Measurements from ENCODE around the gene DMXL1. TPM values are rescaled to one million over a fixed set of nuclear protein-coding genes. Genes with fewer than 3 reads are reported as not detected.

The DMXL1 gene
- total and polyA plus RNA-seq, 2 experiments from 2014 or later = 28.4 to 41.7 TPM

DNA sequence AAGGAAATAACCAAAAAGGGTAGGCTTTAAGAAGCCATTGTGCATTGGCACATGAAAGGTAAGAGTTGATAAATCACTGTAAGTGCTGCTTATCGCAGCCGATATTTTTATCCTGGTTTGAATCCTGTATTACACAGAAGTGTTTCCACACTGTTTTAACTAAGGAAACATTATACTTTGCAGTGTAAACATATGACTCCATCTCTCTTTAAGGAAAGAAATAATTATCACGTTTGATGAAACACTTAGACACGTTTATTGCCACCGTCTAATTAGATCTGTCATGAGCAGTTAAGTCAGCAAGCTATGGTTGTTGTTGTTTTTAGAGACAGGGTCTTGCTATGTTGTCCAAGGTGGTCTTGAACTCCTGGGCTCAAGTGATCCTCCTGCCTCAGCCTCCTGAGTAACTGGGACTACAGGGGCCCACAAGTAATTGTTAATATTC lies 199.3 kb downstream of the DMXL1 start:
- DNase-seq (ENCODE audit: low spot score) = no peak
- Histone ChIP-seq H3F3A (replicated peaks; ENCODE audit: low read depth) (no peaks in the 10 kb centered on the region), H2AFZ (no peak overlapping the region), H4K20me1 (replicated peaks; ENCODE audit: insufficient read depth) (no peaks in the 10 kb centered on the region), H3K4me2 (peak overlapping the region; percentile 94; the same call in 1 of the 2 replicates), H3K36me3 (ENCODE audit: insufficient read depth) (no peaks in the 10 kb centered on the region), H3K4me3 (peak overlapping the region; percentile 74; the same call in 1 of the 2 replicates), H3K79me2 (replicated peaks; ENCODE audit: insufficient read depth) (no peaks in the 10 kb centered on the region; the same call in 1 of the 2 replicates), H3K4me1 (ENCODE audit: insufficient read depth) (0 out of 2 replicates have a peak, but pooled peaks cover 13% of the 10 kb centered on the region), H3K9me2 (ENCODE audit: insufficient read depth) (no peaks in the 10 kb centered on the region), H3K27me3 (ENCODE audit: insufficient read depth) (peaks cover 13% of the 10 kb centered on the region), H3K27ac (ENCODE audit: low read depth) (no peak overlapping the region)
- Mint-ChIP-seq H3K27ac (no peak overlapping the region), H3K4me3 (peak overlapping the region; percentile 85; the same call in 2 of the 3 replicates), H3K36me3 (ENCODE audit: low read depth) (no peaks in the 10 kb centered on the region), H3K9me3 (no peaks in the 10 kb centered on the region), H3K27me3 (ENCODE audit: insufficient read depth, low read depth, poor library complexity) (peaks cover 14% of the 10 kb centered on the region), H3K4me1 (peaks cover 30% of the 10 kb centered on the region)
- ATAC-seq = no peak
- TF ChIP-seq STAT1 (IDR thresholded peaks at IDR 0.05; ENCODE audit: unreplicated experiment) = no peak
- TF ChIP-seq EZH2 (IDR thresholded peaks at IDR 0.05; ENCODE audit: low read depth, unreplicated experiment) = no peak
- no peak for TF ChIP-seq EZH2phosphoT487 (IDR thresholded peaks at IDR 0.05; ENCODE audit: unreplicated experiment)

DNA sequence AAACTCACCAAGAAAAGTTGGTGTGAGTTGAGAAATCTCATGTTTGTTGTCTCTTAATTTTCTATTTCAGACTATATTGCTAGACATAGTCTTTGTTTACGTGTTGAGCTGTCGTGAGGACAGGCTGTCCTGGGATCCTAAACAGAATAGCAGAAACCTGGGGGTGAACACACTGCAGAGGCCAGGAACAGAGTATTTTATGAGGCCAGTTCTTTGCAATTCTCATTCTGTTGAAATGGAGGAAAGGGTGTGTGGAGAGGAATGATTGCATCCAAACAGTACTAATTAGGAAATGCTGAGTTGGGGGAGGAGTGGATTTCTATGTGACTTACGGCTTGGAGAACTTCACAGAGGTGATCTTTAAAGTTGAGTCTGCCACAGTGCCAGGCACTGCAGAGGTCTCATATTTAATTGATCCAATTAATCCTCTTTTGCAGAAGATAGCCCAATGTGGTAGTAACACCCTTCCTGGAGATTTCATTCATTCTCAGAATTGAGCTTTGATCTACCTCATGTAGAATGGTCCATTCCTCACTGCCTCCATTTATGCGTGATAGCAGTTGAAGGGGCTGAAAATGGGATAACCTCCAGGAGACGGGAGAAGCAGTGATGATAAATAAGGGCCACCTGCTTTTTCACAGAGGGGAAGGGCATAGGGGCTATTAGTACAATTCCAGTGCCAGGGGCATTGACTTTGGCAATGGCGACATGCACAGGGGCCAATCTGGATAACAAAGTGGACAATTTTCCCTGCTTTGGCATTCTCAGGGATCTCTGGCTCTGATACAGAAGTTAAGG lies 200.3 kb downstream of the DMXL1 start:
- TF ChIP-seq JUNB (IDR thresholded peaks at IDR 0.05; ENCODE audit: unreplicated experiment) = no peak
- no peak for TF ChIP-seq POLR2AphosphoS5 (IDR thresholded peaks at IDR 0.05; ENCODE audit: low read depth)
- TF ChIP-seq CREB1 (CRISPR knock-in tag; IDR thresholded peaks at IDR 0.05; ENCODE audit: low read depth) = no peak
- no peak for ATAC-seq
- H3F3A ChIP-seq (replicated peaks; ENCODE audit: low read depth) = no peaks in the 10 kb centered on the region
- H3K27ac Mint-ChIP-seq = no peak overlapping the region
- no peak overlapping the region for H3K4me2 ChIP-seq
- H3K36me3 Mint-ChIP-seq (ENCODE audit: low read depth) = no peaks in the 10 kb centered on the region
- H3K9me3 Mint-ChIP-seq = no peaks in the 10 kb centered on the region
- H3K9me2 ChIP-seq (ENCODE audit: insufficient read depth) = no peaks in the 10 kb centered on the region
- no peak overlapping the region for H2AFZ ChIP-seq
- no peak overlapping the region for H3K4me3 ChIP-seq
- no peak overlapping the region for H3K4me3 Mint-ChIP-seq
- no peaks in the 10 kb centered on the region; the same call in 1 of the 2 replicates for H3K79me2 ChIP-seq (replicated peaks; ENCODE audit: insufficient read depth)
- DNase-seq (ENCODE audit: low spot score) = no peak
- no peaks in the 10 kb centered on the region for H4K20me1 ChIP-seq (replicated peaks; ENCODE audit: insufficient read depth)
- H3K27me3 ChIP-seq (ENCODE audit: insufficient read depth) = peaks cover 13% of the 10 kb centered on the region
- H3K4me1 Mint-ChIP-seq = peaks cover 30% of the 10 kb centered on the region
- H3K36me3 ChIP-seq (ENCODE audit: insufficient read depth) = no peaks in the 10 kb centered on the region
- peaks cover 16% of the 10 kb centered on the region for H3K4me1 ChIP-seq (ENCODE audit: insufficient read depth)
- H3K27me3 Mint-ChIP-seq (ENCODE audit: insufficient read depth, low read depth, poor library complexity) = peaks cover 14% of the 10 kb centered on the region
- H3K27ac ChIP-seq (ENCODE audit: low read depth) = no peak overlapping the region

DNA sequence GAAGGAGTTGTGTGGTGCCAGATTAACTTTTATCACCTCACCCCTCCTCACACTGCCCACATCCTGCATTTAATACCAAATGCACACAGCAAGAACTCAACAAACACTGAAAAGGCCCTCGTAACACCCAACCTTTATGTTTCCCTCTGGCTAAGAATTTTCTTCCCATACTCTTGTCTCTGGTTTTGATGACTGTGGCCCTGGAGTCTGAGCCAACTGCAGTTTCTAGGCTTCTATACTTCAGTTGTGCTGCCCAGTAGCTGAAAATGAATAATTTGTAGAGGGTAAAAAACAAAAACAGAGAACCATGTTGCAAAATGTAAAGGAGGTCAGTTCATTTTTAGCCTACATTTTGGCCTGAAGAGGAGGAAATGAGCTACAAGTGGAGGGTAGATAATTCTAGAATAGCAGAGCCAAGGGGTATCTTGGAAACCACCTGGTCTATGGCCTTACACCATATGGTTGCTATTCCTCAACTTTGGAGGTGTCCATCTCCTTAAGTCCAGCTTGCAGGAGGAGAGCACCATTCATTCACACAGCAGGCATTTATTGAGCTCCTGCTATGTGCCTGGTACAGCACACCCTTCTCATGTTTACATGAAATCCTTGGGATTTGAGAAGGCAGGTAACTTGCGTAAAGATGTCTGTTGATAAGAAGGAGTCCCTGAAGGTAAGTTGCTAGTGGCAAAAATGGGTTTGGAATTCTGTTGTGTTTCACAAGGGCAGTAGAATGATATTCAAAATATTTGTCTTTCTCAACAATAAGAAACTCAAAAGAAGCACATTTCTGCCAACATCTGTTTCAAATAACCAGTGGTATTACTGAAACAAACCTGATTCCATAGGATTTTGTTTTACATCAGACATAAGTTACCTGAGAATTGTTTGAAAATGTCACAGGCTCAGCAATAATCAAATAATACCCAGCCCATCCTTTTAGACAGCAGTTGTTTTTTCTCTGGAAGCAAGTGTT lies 201.2 kb downstream of the DMXL1 start:
- Histone ChIP-seq H3K79me2 (replicated peaks; ENCODE audit: insufficient read depth) (no peaks in the 10 kb centered on the region; the same call in 1 of the 2 replicates), H3K4me2 (no peak overlapping the region), H3K9me2 (ENCODE audit: insufficient read depth) (no peaks in the 10 kb centered on the region), H3K4me1 (ENCODE audit: insufficient read depth) (peaks cover 16% of the 10 kb centered on the region), H3K27me3 (ENCODE audit: insufficient read depth) (peaks cover 13% of the 10 kb centered on the region), H3K27ac (ENCODE audit: low read depth) (no peak overlapping the region), H3F3A (replicated peaks; ENCODE audit: low read depth) (no peaks in the 10 kb centered on the region), H3K36me3 (ENCODE audit: insufficient read depth) (no peaks in the 10 kb centered on the region), H4K20me1 (replicated peaks; ENCODE audit: insufficient read depth) (no peaks in the 10 kb centered on the region), H3K4me3 (no peak overlapping the region), H2AFZ (no peak overlapping the region)
- DNase-seq (ENCODE audit: low spot score) (no peak), ATAC-seq (no peak)
- no peak overlapping the region for H3K4me3 Mint-ChIP-seq
- peaks cover 14% of the 10 kb centered on the region for H3K27me3 Mint-ChIP-seq (ENCODE audit: insufficient read depth, low read depth, poor library complexity)
- no peaks in the 10 kb centered on the region for H3K36me3 Mint-ChIP-seq (ENCODE audit: low read depth)
- H3K9me3 Mint-ChIP-seq = no peaks in the 10 kb centered on the region
- H3K27ac Mint-ChIP-seq = no peak overlapping the region
- H3K4me1 Mint-ChIP-seq = peaks cover 30% of the 10 kb centered on the region
- TF ChIP-seq ZNF331 (CRISPR knock-in tag; IDR thresholded peaks at IDR 0.05; ENCODE audit: low read depth) = no peak
- no peak for TF ChIP-seq CREB1 (CRISPR knock-in tag; IDR thresholded peaks at IDR 0.05; ENCODE audit: low read depth)
- TF ChIP-seq, protein P1, sequence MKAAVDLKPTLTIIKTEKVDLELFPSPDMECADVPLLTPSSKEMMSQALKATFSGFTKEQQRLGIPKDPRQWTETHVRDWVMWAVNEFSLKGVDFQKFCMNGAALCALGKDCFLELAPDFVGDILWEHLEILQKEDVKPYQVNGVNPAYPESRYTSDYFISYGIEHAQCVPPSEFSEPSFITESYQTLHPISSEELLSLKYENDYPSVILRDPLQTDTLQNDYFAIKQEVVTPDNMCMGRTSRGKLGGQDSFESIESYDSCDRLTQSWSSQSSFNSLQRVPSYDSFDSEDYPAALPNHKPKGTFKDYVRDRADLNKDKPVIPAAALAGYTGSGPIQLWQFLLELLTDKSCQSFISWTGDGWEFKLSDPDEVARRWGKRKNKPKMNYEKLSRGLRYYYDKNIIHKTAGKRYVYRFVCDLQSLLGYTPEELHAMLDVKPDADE (IDR thresholded peaks at IDR 0.05) = no peak
